ENCODE measurements around the gene SMAD9.

Gene SMAD9

GRCh38 chr13:36862002-36862685 lies 57.9 kb downstream of the SMAD9 start:
- no peak for DNase-seq

GRCh38 chr13:36859259-36859658 lies 60.8 kb downstream of the SMAD9 start:
- no peak for DNase-seq

- no peak for DNase-seq
Observed at GRCh38 chr13:36858290-36858689, 61.7 kb downstream of the SMAD9 start.

- DNase-seq = no peak
Observed at GRCh38 chr13:36857253-36857652, 62.8 kb downstream of the SMAD9 start.

- DNase-seq = no peak
Observed at GRCh38 chr13:36850790-36851438, 69.1 kb downstream of the SMAD9 start.

- no peak for DNase-seq
Observed at GRCh38 chr13:36848199-36848982, 71.6 kb downstream of the SMAD9 start.

- no peak for DNase-seq
Observed at GRCh38 chr13:36847606-36848005, 72.4 kb downstream of the SMAD9 start.

- no peak for DNase-seq
Observed at GRCh38 chr13:36841391-36841790, 78.6 kb downstream of the SMAD9 start.

GRCh38 chr13:36840718-36841250 lies 79.3 kb downstream of the SMAD9 start:
- no peak for DNase-seq

- DNase-seq = no peak
Observed at GRCh38 chr13:36839981-36840380, 80.1 kb downstream of the SMAD9 start.

- no peak for DNase-seq
Observed at GRCh38 chr13:36839281-36839680, 80.8 kb downstream of the SMAD9 start.

- DNase-seq = no peak
Observed at GRCh38 chr13:36837354-36838092, 82.5 kb downstream of the SMAD9 start.

- no peak for DNase-seq
Observed at GRCh38 chr13:36834299-36834698, 85.7 kb downstream of the SMAD9 start.

- no peak for DNase-seq
Observed at GRCh38 chr13:36831291-36831690, 88.7 kb downstream of the SMAD9 start.

GRCh38 chr13:36829753-36830152 lies 90.3 kb downstream of the SMAD9 start:
- DNase-seq = no peak

GRCh38 chr13:36822785-36823184 lies 97.3 kb downstream of the SMAD9 start:
- DNase-seq = no peak

GRCh38 chr13:36820222-36820621 lies 99.8 kb downstream of the SMAD9 start:
- DNase-seq = no peak

- no peak for DNase-seq
Observed at GRCh38 chr13:36819739-36820090, 100.3 kb downstream of the SMAD9 start.

GRCh38 chr13:36818804-36819738 lies 101.0 kb downstream of the SMAD9 start, which contains the start of gene RFXAP:
RFXAP (plus strand) TSS chr13:36819222; CDS start chr13:36819358, 136 bp downstream.
- DNase-seq = peak; percentile 92

- no peak for DNase-seq
Observed at GRCh38 chr13:36817996-36818803, 101.8 kb downstream of the SMAD9 start.

GRCh38 chr13:36815062-36815461 lies 105.0 kb downstream of the SMAD9 start:
- DNase-seq = no peak

Measured in CD4-positive, alpha-beta T cell treated with Interleukin-15 for 1 hour (primary cell).